NCI-H2107 (cell line): ENCODE measurements around the gene CCNL2.
"Not testable (repeated sequence)": the region's sequence is repeated elsewhere in the genome, so short reads cannot be mapped to it uniquely, and the experiment has no call there.

ENCODE experiments used
- DNase-seq: peaks from one replicate; lab custom pipeline; 2025; lab: John Stamatoyannopoulos, UW

The CCNL2 gene

DNA sequence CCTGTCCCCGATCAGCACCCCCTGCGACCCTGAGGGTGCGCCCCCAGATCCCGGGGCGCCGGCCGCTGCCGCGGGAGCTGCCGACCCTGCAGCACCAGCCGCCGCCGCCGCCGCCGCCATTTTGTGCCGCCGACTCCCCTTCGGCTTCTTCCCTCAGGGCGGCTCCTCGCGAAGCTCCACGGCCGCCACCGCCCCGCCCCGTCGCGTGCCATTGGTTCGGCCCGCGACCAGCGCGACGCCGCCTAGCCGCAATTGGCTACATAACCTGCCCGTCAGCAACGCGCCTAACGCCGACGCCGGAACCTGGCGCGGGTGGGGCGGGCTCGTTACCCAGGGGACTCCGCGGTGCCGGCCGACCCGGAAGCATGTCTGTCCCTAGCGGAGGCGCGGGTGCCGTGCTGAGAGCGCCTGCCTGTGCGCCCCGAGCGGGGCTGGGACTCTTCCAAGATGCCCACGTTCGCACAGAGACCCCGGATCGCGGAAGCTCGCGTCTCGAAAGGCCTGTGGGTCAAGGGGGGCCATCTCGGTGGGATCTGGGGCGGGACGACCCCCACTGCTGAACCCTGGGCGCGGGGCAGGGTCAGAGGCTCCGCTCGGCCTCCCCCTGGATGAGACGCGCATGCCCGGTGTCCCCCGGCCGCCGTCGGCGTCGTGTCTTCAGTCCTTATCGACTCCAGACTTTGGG, at the start of gene CCNL2:
Gene CCNL2, minus strand, starts transcription at position 149 of the 685 bp plus-strand sequence. Its CDS starts 29 bp downstream, at position 120.
- peak; percentile 14 for DNase-seq

DNA sequence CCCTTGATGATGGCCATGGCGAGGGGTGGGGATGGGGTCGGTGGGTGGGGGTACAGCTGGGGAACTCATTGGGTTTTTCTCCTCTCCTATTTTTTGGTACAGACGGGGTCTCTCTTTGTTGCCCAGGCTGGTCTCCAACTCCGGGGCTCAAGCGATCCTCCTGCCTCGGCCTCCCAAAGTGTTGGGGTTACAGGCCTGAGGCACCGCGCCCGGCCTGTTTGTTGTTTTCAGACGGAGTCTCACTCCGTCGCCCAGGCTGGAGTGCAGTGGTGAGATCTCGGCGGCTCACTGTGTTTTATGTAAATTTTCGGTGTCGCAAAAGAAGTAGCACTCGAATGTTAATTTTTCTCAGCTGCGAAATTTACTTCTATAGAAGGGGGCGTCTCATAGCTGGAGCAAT, 47.5 kb upstream of the CCNL2 start:
- not testable (repeated sequence) for DNase-seq

DNA sequence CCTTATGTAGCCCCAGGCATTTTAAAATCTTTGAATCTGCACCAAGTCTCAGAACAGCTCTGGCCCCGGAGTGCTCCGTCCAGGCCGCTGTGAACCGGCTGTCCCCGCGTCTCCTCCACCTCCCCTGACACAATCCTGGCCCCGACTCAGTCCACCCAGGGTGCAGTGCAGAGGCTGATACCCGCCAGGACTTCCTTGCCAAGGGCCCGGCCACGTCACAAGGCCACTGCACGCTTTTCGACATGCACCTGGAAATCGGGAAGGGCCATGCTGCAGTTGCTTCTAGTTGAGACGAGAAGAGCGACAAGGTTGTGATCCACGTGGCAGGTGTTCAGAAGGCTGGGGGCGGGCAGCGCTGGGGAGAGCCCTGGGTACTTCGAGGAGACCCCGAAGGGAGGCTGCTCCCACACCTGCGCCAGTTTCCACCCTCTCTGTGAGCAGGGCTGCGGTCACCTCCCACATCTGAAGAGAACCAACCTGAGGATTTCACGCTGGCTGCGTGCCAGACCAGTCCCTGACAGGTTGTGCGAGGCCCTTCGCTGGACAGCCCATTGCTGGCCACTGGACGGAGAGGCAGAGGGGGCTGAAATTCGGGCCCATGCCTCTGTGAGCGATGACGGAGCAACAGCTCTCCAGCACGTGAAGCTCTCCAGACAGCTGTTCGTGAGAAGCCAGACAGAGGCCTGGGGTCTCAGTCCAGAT, 43.1 kb upstream of the CCNL2 start:
- no peak for DNase-seq

DNA sequence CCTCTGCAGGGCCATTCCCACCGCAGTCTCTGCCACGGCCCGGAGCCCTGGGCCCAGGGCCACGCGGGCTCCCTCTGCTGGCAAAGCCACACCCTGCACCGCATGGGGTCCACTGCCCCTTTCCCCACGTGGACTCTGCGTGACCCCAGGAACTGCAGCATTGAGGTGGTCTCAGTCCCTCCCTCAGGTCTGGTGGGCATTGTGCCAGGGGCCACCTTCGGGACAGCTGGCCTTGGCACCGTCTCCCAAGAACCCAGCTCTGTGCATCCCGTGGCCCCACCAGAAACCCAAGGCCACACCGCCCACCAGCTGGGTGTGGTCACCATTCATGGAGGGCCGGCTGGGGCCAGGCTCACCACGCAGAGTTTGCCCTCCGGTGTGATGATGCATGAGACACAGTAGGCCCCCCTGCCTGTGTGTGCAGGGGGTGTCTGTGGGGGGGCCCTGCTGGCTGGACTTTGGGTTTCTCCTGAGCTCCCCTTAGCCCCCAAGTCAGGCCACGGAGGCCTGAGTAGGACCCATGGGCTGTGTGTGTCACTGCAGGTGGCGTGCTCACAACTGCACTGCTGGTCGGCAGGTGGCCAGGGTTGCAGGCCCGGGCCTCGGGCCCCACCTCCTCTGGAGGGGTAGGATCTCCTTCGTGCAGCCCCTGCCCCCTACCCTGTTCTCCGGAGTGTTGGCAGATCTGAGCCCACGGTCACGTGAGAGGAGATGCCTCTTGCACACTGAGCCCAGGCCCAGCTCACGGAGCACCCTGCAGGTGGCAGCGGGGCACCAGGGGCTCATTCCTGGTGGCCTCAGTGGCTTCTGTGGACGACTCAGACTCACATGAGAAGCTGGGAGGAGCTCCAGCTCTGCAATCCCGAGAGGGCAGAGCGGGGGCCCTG, 42.1 kb upstream of the CCNL2 start:
- DNase-seq, result no peak

GRCh38 chr1:1440262-1441001, 41.3 kb upstream of the CCNL2 start:
- no peak for DNase-seq

GRCh38 chr1:1439546-1440261, 40.6 kb upstream of the CCNL2 start:
- no peak for DNase-seq

DNA sequence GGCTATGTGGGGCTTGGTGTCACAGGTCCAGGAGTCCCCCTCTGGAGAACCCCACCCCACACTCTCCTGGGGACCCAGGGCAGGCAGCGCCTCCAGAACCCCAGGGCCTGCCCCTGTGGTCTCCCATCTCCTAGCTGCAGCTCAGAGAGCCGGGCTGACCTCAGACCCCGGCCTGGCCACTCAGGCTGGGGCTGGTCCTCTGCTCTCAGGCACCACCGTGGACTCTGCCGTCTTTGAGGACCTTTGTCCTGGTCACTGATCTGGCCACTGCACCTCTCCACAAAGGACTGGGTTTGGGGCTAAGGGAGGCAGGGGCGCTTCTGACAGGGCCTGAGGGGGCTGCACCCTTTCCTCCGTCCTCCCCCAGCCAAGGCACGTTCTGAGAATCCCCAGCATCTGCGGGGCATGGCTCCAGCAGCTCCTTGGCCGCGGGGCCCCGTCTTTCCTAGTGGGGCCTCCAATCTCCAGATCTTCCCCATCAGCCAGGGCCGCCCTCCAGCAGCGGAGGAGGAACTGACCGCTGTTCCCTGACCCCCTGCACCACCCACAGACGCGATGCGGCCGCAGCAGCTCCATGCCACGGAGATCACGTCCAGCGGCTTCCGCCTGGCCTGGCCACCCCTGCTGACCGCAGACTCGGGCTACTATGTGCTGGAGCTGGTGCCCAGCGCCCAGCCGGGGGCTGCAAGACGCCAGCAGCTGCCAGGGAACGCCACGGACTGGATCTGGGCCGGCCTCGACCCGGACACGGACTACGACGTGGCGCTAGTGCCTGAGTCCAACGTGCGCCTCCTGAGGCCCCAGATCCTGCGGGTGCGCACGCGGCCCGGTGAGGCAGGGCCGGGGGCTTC, 39.6 kb upstream of the CCNL2 start:
- DNase-seq, result no peak

GRCh38 chr1:1437904-1438376, 38.8 kb upstream of the CCNL2 start:
- DNase-seq, result no peak

DNA sequence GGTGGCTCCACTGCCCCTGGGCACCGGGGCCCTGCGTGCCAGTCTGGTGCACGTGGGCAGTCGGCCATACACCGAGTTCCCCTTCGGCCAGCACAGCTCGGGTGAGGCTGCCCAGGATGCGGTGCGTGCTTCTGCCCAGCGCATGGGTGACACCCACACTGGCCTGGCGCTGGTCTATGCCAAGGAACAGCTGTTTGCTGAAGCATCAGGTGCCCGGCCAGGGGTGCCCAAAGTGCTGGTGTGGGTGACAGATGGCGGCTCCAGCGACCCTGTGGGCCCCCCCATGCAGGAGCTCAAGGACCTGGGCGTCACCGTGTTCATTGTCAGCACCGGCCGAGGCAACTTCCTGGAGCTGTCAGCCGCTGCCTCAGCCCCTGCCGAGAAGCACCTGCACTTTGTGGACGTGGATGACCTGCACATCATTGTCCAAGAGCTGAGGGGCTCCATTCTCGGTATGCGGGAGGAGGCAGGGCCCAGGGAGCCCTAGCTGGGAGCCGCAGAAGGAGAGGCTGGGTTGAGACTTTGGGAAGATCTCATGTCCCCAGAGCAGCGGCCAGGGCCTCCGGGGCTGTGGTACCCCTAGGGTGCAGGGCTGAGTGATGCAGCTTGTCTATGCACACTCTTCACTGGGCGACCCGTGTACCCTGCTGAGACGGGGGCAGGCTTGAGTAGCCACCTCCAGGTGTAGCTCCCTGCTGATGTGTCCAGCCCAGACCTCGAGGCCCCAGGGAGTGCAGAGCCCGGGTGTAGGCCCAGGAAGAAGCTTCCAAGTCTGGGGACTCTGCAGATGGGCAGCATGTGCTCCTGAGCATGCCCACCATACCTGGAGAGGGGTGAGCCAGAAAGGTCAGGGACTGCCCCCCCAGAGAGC, 38.1 kb upstream of the CCNL2 start:
- no peak for DNase-seq

- DNase-seq, result no peak
Observed at GRCh38 chr1:1436630-1437032, 37.5 kb upstream of the CCNL2 start.

DNA sequence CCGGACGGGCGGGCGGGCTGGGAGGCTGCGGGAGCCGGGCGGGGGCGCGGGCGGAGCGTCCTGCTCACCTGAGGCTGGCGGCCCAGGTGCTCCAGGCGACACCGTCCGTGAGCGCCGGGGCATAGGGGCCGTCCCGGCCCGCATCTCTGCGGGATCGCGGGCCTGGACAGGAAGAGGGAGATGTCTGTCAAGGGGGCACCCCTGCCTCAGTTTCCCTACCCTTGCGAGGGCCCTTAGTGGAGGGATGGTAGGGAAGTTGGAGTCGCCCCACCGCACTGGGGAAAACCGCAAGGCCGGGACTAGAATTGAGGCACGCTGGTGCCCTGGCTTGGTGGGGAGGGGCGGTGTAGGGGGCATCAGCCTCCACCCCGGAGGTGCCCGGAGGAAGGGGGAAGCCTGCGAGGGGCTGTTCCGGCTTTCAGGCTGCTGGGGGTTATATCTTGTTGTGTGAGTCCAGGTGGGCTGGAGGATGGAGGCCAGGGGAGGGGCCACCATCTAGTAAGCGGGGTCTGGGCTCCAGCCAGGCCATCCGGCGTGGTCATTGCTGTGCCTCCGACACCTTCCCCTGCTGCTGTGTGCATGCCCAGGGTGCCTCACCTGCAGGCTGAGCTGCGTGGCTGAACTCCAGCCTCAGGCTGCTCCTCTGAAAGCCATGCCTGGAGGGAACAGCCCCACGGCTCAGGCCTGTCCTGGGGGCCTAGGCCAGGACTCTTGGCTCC, 36.9 kb upstream of the CCNL2 start:
- no peak for DNase-seq

- DNase-seq, result no peak
Observed at GRCh38 chr1:1435106-1435903, 36.2 kb upstream of the CCNL2 start, which contains the start of gene VWA1. VWA1 (plus strand) TSS chr1:1435690; CDS start chr1:1435749, 59 bp downstream.

GRCh38 chr1:1434824-1435105, 35.6 kb upstream of the CCNL2 start:
- DNase-seq, result no peak

- no peak for DNase-seq
Observed at GRCh38 chr1:1434131-1434823, 35.1 kb upstream of the CCNL2 start.

DNA sequence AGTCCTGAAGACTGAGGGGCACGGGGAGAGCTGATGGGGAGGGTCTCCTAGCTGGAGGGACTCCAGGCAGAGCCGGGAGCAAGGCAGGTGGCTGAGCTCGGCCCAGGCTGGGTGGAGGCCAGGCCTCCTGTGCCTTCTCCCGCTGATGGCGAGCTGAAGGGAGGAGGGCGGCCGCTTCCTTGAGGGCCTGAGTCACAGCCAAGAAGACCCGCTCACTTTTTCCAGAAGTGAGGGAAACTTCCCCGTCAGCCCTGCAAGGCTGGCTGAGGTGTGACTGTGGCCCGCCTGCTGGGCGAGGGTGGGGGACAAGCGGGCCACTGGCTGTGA, 34.6 kb upstream of the CCNL2 start:
- DNase-seq, result no peak

DNA sequence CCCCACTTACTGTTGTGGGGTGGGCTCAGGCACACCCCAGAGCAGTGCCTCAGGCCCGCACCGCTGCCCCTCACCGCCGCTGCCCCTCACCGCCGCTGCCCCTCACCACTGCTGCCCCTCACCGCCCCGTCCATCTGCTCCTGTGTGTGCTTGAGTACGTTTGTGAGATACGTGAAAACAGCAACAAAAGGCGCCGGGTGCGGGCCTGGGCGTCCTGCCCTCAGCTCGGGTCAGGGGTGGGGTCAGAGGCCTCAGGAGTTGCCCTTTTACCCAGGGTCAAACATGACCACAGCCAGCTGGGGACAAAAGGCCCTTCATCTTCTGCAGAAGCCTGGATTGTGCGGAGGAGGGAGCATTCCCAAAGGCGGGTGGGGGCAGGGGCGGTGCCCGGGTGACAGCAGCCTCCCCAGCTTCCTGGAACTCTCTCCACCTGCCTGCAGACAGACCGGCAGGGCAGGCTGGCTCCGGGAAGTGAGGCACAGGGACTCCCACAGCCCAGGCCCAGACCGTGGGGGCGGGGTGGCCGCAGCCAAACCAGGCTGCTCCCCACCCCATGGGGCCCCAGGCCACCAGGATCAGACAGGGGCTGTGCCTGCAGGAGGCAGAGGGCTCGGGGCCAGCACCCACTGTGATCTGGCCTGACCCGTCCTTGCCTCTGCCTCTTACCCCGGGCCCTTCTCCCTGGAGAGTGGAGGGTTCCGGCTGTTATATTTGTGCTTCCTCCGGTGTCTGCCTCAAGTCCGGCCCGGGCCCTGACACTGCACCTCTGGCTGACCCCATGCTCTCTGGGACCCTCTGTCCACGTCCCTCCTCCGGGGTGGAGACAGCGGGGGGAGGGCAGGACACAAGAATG, 34.0 kb upstream of the CCNL2 start:
- DNase-seq, result no peak
